ENCODE data around the gene ISCA2. TPM values are rescaled to one million over a fixed set of nuclear protein-coding genes. Genes with fewer than 3 reads are reported as not detected.

Gene ISCA2
- total RNA-seq, 5 donors from 2014 or later (not counting 1 experiment from before 2014, with no cell fraction given) = 21.3 to 42.6 (median 34.1) TPM

GRCh38 chr14:74504874-74505720 lies 11.5 kb downstream of the ISCA2 start:
- Histone ChIP-seq H3K4me3 (ENCODE audit: control insufficient read depth in 1 of 2, extremely low read depth in 1 of 2, low read length in 1 of 2) (no peak overlapping the region), H3K9me3 (no peaks in the 10 kb centered on the region), H3K27ac (ENCODE audit: low read length) (no peak overlapping the region), H3K4me1 (ENCODE audit: control insufficient read depth in 1 of 2, extremely low read depth in 1 of 2, insufficient read depth in 2 of 2, low read length in 2 of 2) (no peaks in the 10 kb centered on the region), H3K27me3 (replicated peaks in 1 of 2; ENCODE audit: control insufficient read depth in 2 of 2, extremely low read depth in 1 of 2, insufficient read depth in 2 of 2, low read length in 1 of 2) (peaks cover 0 to 21% of the 10 kb centered on the region in 2 experiments), H3K36me3 (ENCODE audit: control insufficient read depth in 2 of 2, extremely low read depth in 1 of 2, insufficient read depth in 1 of 2, low read length in 1 of 2) (no peaks in the 10 kb centered on the region)
- no peaks in the 10 kb centered on the region for H3K9me3 Mint-ChIP-seq
- ATAC-seq (replicated peaks in 1 of 4) (no peak), DNase-seq (peak in 1 of 35 experiments; percentile 17)
- H3K27me3 Mint-ChIP-seq = peaks cover 5% of the 10 kb centered on the region in 2 donors
- 87% methylated on average over 10 of the region's 20 CpGs for WGBS (ENCODE audit: insufficient coverage)
- no peak overlapping the region for H3K27ac Mint-ChIP-seq
- peaks cover 1% of the 10 kb centered on the region for H3K36me3 Mint-ChIP-seq
- H3K4me3 Mint-ChIP-seq = no peak overlapping the region
- H3K4me1 Mint-ChIP-seq = peaks cover 0 to 11% (median 11%) of the 10 kb centered on the region in 3 donors
- ChIA-PET CTCF (no interaction called here), POLR2A (no interaction called here)

- H3K27me3 Mint-ChIP-seq = peaks cover 5% of the 10 kb centered on the region in 2 donors
- no peak overlapping the region for H3K4me3 ChIP-seq (ENCODE audit: control insufficient read depth in 1 of 2, extremely low read depth in 1 of 2, low read length in 1 of 2)
- H3K4me1 ChIP-seq (ENCODE audit: control insufficient read depth in 1 of 2, extremely low read depth in 1 of 2, insufficient read depth in 2 of 2, low read length in 2 of 2) = no peaks in the 10 kb centered on the region
- H3K27ac Mint-ChIP-seq = no peak overlapping the region
- H3K36me3 Mint-ChIP-seq = no peaks in the 10 kb centered on the region
- DNase-seq = peak in 1 of 35 experiments; percentile 18
- H3K9me3 ChIP-seq = no peaks in the 10 kb centered on the region
- no peaks in the 10 kb centered on the region for H3K36me3 ChIP-seq (ENCODE audit: control insufficient read depth in 2 of 2, extremely low read depth in 1 of 2, insufficient read depth in 1 of 2, low read length in 1 of 2)
- H3K9me3 Mint-ChIP-seq = no peaks in the 10 kb centered on the region
- no peak overlapping the region for H3K4me3 Mint-ChIP-seq
- no peak overlapping the region for H3K27ac ChIP-seq (ENCODE audit: low read length)
- POLR2A ChIA-PET = no interaction called here
- 38% methylated on average over 6 of the region's 17 CpGs for WGBS (ENCODE audit: insufficient coverage)
- peaks cover 0 to 28% of the 10 kb centered on the region in 2 experiments for H3K27me3 ChIP-seq (replicated peaks in 1 of 2; ENCODE audit: control insufficient read depth in 2 of 2, extremely low read depth in 1 of 2, insufficient read depth in 2 of 2, low read length in 1 of 2)
- no peak for ATAC-seq (replicated peaks in 1 of 4)
- peaks cover 0 to 10% (median 8%) of the 10 kb centered on the region in 3 donors for H3K4me1 Mint-ChIP-seq
- CTCF ChIA-PET = no interaction called here
Measured at GRCh38 chr14:74505831-74506230, 12.3 kb downstream of the ISCA2 start.

GRCh38 chr14:74506411-74506851 lies 12.9 kb downstream of the ISCA2 start:
- H3K9me3 Mint-ChIP-seq = no peaks in the 10 kb centered on the region
- ATAC-seq (replicated peaks in 1 of 4) = no peak
- no peak overlapping the region for H3K27ac Mint-ChIP-seq

GRCh38 chr14:74507085-74507484 lies 13.5 kb downstream of the ISCA2 start:
- no peaks in the 10 kb centered on the region for H3K36me3 ChIP-seq (ENCODE audit: control insufficient read depth in 2 of 2, extremely low read depth in 1 of 2, insufficient read depth in 1 of 2, low read length in 1 of 2)
- DNase-seq (peak in 1 of 35 experiments; percentile 7), ATAC-seq (replicated peaks in 1 of 4) (no peak)
- Mint-ChIP-seq H3K27me3 (peaks cover 9 to 10% of the 10 kb centered on the region in 2 donors), H3K36me3 (no peaks in the 10 kb centered on the region), H3K4me3 (no peak overlapping the region), H3K27ac (no peak overlapping the region), H3K4me1 (peaks cover 0 to 8% (median 7%) of the 10 kb centered on the region in 3 donors), H3K9me3 (no peaks in the 10 kb centered on the region)
- CTCF ChIA-PET = no interaction called here
- no peak overlapping the region for H3K27ac ChIP-seq (ENCODE audit: low read length)
- H3K9me3 ChIP-seq = no peaks in the 10 kb centered on the region
- peaks cover 0 to 38% of the 10 kb centered on the region in 2 experiments for H3K27me3 ChIP-seq (replicated peaks in 1 of 2; ENCODE audit: control insufficient read depth in 2 of 2, extremely low read depth in 1 of 2, insufficient read depth in 2 of 2, low read length in 1 of 2)
- H3K4me1 ChIP-seq (ENCODE audit: control insufficient read depth in 1 of 2, extremely low read depth in 1 of 2, insufficient read depth in 2 of 2, low read length in 2 of 2) = no peaks in the 10 kb centered on the region
- no peak overlapping the region for H3K4me3 ChIP-seq (ENCODE audit: control insufficient read depth in 1 of 2, extremely low read depth in 1 of 2, low read length in 1 of 2)
- POLR2A ChIA-PET = no interaction called here
- WGBS (ENCODE audit: insufficient coverage) = 76% methylated on average over 6 of the region's 8 CpGs

More at GRCh38 chr14:74506411-74506851, 12.9 kb downstream of the ISCA2 start:
- no peaks in the 10 kb centered on the region for H3K36me3 ChIP-seq (ENCODE audit: control insufficient read depth in 2 of 2, extremely low read depth in 1 of 2, insufficient read depth in 1 of 2, low read length in 1 of 2)
- H3K36me3 Mint-ChIP-seq = no peaks in the 10 kb centered on the region
- peaks cover 9 to 10% of the 10 kb centered on the region in 2 donors for H3K27me3 Mint-ChIP-seq
- DNase-seq = peak in 1 of 35 experiments; percentile 10
- ChIA-PET POLR2A (no interaction called here), CTCF (no interaction called here)
- H3K4me1 Mint-ChIP-seq = peaks cover 0 to 10% (median 8%) of the 10 kb centered on the region in 3 donors
- H3K27me3 ChIP-seq (replicated peaks in 1 of 2; ENCODE audit: control insufficient read depth in 2 of 2, extremely low read depth in 1 of 2, insufficient read depth in 2 of 2, low read length in 1 of 2) = peaks cover 0 to 32% of the 10 kb centered on the region in 2 experiments
- WGBS (ENCODE audit: insufficient coverage) = 67% methylated on average over 10 of the region's 13 CpGs
- no peak overlapping the region for H3K4me3 Mint-ChIP-seq
- H3K4me3 ChIP-seq (ENCODE audit: control insufficient read depth in 1 of 2, extremely low read depth in 1 of 2, low read length in 1 of 2) = no peak overlapping the region
- no peaks in the 10 kb centered on the region for H3K9me3 ChIP-seq
- H3K27ac ChIP-seq (ENCODE audit: low read length) = no peak overlapping the region
- no peaks in the 10 kb centered on the region for H3K4me1 ChIP-seq (ENCODE audit: control insufficient read depth in 1 of 2, extremely low read depth in 1 of 2, insufficient read depth in 2 of 2, low read length in 2 of 2)

- H3K36me3 ChIP-seq (ENCODE audit: control insufficient read depth in 2 of 2, extremely low read depth in 1 of 2, insufficient read depth in 1 of 2, low read length in 1 of 2) = no peaks in the 10 kb centered on the region
- ChIA-PET POLR2A (no interaction called here), CTCF (no interaction called here)
- H3K4me3 ChIP-seq (ENCODE audit: control insufficient read depth in 1 of 2, extremely low read depth in 1 of 2, low read length in 1 of 2) = no peak overlapping the region
- H3K4me1 Mint-ChIP-seq = peaks cover 0 to 8% (median 3%) of the 10 kb centered on the region in 3 donors
- H3K4me1 ChIP-seq (ENCODE audit: control insufficient read depth in 1 of 2, extremely low read depth in 1 of 2, insufficient read depth in 2 of 2, low read length in 2 of 2) = no peaks in the 10 kb centered on the region
- no peak overlapping the region for H3K27ac ChIP-seq (ENCODE audit: low read length)
- no peak for DNase-seq
- peaks cover 10 to 16% of the 10 kb centered on the region in 2 donors for H3K27me3 Mint-ChIP-seq
- ATAC-seq (replicated peaks in 1 of 4) = no peak
- peaks cover 0 to 39% of the 10 kb centered on the region in 2 experiments for H3K27me3 ChIP-seq (replicated peaks in 1 of 2; ENCODE audit: control insufficient read depth in 2 of 2, extremely low read depth in 1 of 2, insufficient read depth in 2 of 2, low read length in 1 of 2)
- H3K9me3 ChIP-seq = no peaks in the 10 kb centered on the region
- no peaks in the 10 kb centered on the region for H3K9me3 Mint-ChIP-seq
- H3K27ac Mint-ChIP-seq = no peak overlapping the region
- WGBS (ENCODE audit: insufficient coverage) = 30% methylated on average over 2 of the region's 5 CpGs
- H3K36me3 Mint-ChIP-seq = no peaks in the 10 kb centered on the region
- no peak overlapping the region for H3K4me3 Mint-ChIP-seq
Measured at GRCh38 chr14:74507840-74508239, 14.3 kb downstream of the ISCA2 start.

GRCh38 chr14:74508292-74508731 lies 14.7 kb downstream of the ISCA2 start:
- CTCF ChIA-PET = no interaction called here

More at GRCh38 chr14:74508292-74508731, 14.7 kb downstream of the ISCA2 start:
- no peaks in the 10 kb centered on the region for H3K4me1 ChIP-seq (ENCODE audit: control insufficient read depth in 1 of 2, extremely low read depth in 1 of 2, insufficient read depth in 2 of 2, low read length in 2 of 2)
- no peak overlapping the region for H3K27ac Mint-ChIP-seq
- no peaks in the 10 kb centered on the region for H3K9me3 ChIP-seq
- H3K27me3 ChIP-seq (replicated peaks in 1 of 2; ENCODE audit: control insufficient read depth in 2 of 2, extremely low read depth in 1 of 2, insufficient read depth in 2 of 2, low read length in 1 of 2) = peaks cover 0 to 39% of the 10 kb centered on the region in 2 experiments
- H3K27ac ChIP-seq (ENCODE audit: low read length) = no peak overlapping the region
- H3K36me3 ChIP-seq (ENCODE audit: control insufficient read depth in 2 of 2, extremely low read depth in 1 of 2, insufficient read depth in 1 of 2, low read length in 1 of 2) = no peaks in the 10 kb centered on the region
- DNase-seq (peak in 1 of 35 experiments; percentile 19), ATAC-seq (replicated peaks in 1 of 4) (no peak)
- H3K4me1 Mint-ChIP-seq = peaks cover 0 to 8% (median 3%) of the 10 kb centered on the region in 3 donors
- no peaks in the 10 kb centered on the region for H3K36me3 Mint-ChIP-seq
- peaks cover 10 to 17% of the 10 kb centered on the region in 2 donors for H3K27me3 Mint-ChIP-seq
- no peak overlapping the region for H3K4me3 Mint-ChIP-seq
- no peak overlapping the region for H3K4me3 ChIP-seq (ENCODE audit: control insufficient read depth in 1 of 2, extremely low read depth in 1 of 2, low read length in 1 of 2)
- POLR2A ChIA-PET = no interaction called here
- H3K9me3 Mint-ChIP-seq = no peaks in the 10 kb centered on the region
- WGBS (ENCODE audit: insufficient coverage) = 68% methylated on average over 6 of the region's 15 CpGs
